K562 (cell line): ENCODE measurements around the gene NUDT6. TPM values are rescaled to one million over a fixed set of nuclear protein-coding genes. Genes with fewer than 3 reads are reported as not detected.

Source experiments
- ADNP ChIP-seq: fragments of 200-800 bp; sonication (Bioruptor generic); IDR thresholded peaks from 2 replicates; pipeline ENCODE4 v1.6.1; 2016; ENCODE audit warnings: missing genetic modification characterization, missing compliant biosample characterization
- CTCF ChIP-seq, 3 experiments: IDR thresholded peaks in 2 of 3; conservative IDR thresholded peaks in 1 of 3; 2 replicates each; pipeline ENCODE4 v1.5.1; 2011 to 2012; ENCODE audit warnings: low read length in 3 of 3, mild to moderate bottlenecking in 3 of 3, control low read depth in 2 of 3, improper control_type of control experiment in 1 of 3, inconsistent platforms in 1 of 3, low read depth in 1 of 3, mixed read lengths in 1 of 3, moderate library complexity in 1 of 3; ENCODE audit not compliant: insufficient read depth in 2 of 3
- DEAF1 ChIP-seq: fragments of 450-650 bp; formaldehyde crosslinking; IDR thresholded peaks from 2 replicates; pipeline ENCODE4 v1.4.0; 2020; ENCODE audit warnings: mild to moderate bottlenecking, moderate library complexity
- ELF2 ChIP-seq: fragments of 250-450 bp; sonication (Bioruptor Pico); IDR thresholded peaks from 2 replicates; pipeline ENCODE4 v1.5.0; 2021; ENCODE audit warnings: mild to moderate bottlenecking
- FOXK2 ChIP-seq, 2 experiments: fragments of 450-650 bp; IDR thresholded peaks in 1 of 2; conservative IDR thresholded peaks in 1 of 2; 2 replicates each; pipeline ENCODE4 v1.6.1; 2016; ENCODE audit warnings: low read depth in 2 of 2, mild to moderate bottlenecking in 1 of 2
- MAZ ChIP-seq, 2 experiments: fragments of 450-650 bp in 1 of 2; sonication (generic) in 1 of 2; formaldehyde crosslinking; IDR thresholded peaks in 1 of 2; conservative IDR thresholded peaks in 1 of 2; 2 replicates each; pipeline versions ENCODE4 v1.4.0 to v1.5.0; 2020; ENCODE audit warnings: mild to moderate bottlenecking in 1 of 2, missing genetic modification reagents in 1 of 2
- PATZ1 ChIP-seq: fragments of 250-450 bp; sonication (Bioruptor Pico); IDR thresholded peaks from 2 replicates; pipeline ENCODE4 v1.5.0; 2020; ENCODE audit warnings: mild to moderate bottlenecking, borderline replicate concordance
- TAF15 ChIP-seq: fragments of 200-400 bp; formaldehyde crosslinking; IDR thresholded peaks from 2 replicates; pipeline ENCODE4 v1.6.1; 2017; ENCODE audit warnings: mild to moderate bottlenecking, low read depth, low read length, moderate library complexity
- THRA ChIP-seq: fragments of 450-650 bp; IDR thresholded peaks from 2 replicates; pipeline ENCODE4 v1.6.1; 2017; ENCODE audit warnings: mild to moderate bottlenecking, moderate library complexity
- ZBTB7A ChIP-seq: IDR thresholded peaks from 2 replicates; pipeline ENCODE4 v1.6.1; 2011; ENCODE audit warnings: low read depth, mild to moderate bottlenecking, low read length, moderate library complexity, borderline replicate concordance; ENCODE audit not compliant: control insufficient read depth
- ZFP30 ChIP-seq: fragments of 250-450 bp; sonication (Bioruptor Pico); IDR thresholded peaks from 2 replicates; pipeline ENCODE4 v1.8.0; 2022; ENCODE audit warnings: moderate library complexity, mild to moderate bottlenecking, inconsistent platforms, borderline replicate concordance
- ZNF23 ChIP-seq: fragments of 250-450 bp; sonication (Bioruptor Pico); IDR thresholded peaks from 2 replicates; pipeline ENCODE4 v1.4.0; 2020; ENCODE audit warnings: mild to moderate bottlenecking
- ZNF592 ChIP-seq: fragments of 450-650 bp; IDR thresholded peaks from 2 replicates; pipeline ENCODE4 v1.6.1; 2017; ENCODE audit warnings: antibody characterized with exemption, mild to moderate bottlenecking
- polyA plus RNA-seq, 8 experiments: library from polyadenylated mRNA; depleted of rRNA in 4 of 8; stranded (reverse) in 5 of 8; unstranded in 3 of 8; fragments of >200 nt; fragmentation: Nextera tagmentation in 2 of 8; fragmentation: Illumina TruSeq in 1 of 8; extraction: Ambion mirVana in 2 of 8; extraction: Trizol in 1 of 8; gene quantifications; 2 replicates each; pipeline versions ENCODE4 v1.2.1 to v1.2.3, GENCODE V29; 2011 to 2014; ENCODE audit warnings: inconsistent platforms in 1 of 8, missing spikeins in 1 of 8
- total RNA-seq, 7 experiments: library from RNA; depleted of rRNA in 6 of 7; stranded (reverse); fragments of >200 nt in 6 of 7; fragmentation: Illumina TruSeq in 2 of 7; extraction: Trizol in 2 of 7; gene quantifications; 2 replicates each; pipeline versions ENCODE4 v1.2.1 to v1.2.3, GENCODE V29; 2011 to 2021; ENCODE audit warnings: low replicate concordance in 1 of 7

Gene NUDT6
- total and polyA plus RNA-seq, 9 of the 15 experiments (the other 6 are each of a cell fraction or from before 2014, with no cell fraction given) = 9.4 to 18.1 (median 13.4) TPM

GRCh38 chr4:122914292-122914904 lies 8.0 kb downstream of the NUDT6 start (continued):
- TF ChIP-seq ZNF23 = no peak
- no peak for TF ChIP-seq ZBTB7A
- TF ChIP-seq CTCF (IDR thresholded peaks at IDR 0.05 in 2 of 3, conservative IDR thresholded peaks at IDR 0.05 in 1 of 3; ENCODE audit: insufficient read depth in 2 of 3, low read depth in 1 of 3, low read length in 3 of 3) = peak; percentile 32 to 65 (median 33); a peak in 3 of 6 replicates
- TF ChIP-seq FOXK2 (conservative IDR thresholded peaks at IDR 0.05 in 1 of 2, IDR thresholded peaks at IDR 0.05 in 1 of 2; ENCODE audit: low read depth in 2 of 2) = peak; percentile 60 to 72
- TF ChIP-seq PATZ1 (CRISPR knock-in tag) = no peak
- 0 out of 2 replicates have a peak, but pooled peaks have one; percentile 41 for TF ChIP-seq DEAF1 (CRISPR knock-in tag)
- TF ChIP-seq ADNP = no peak
- TF ChIP-seq ZFP30 = no peak
- TF ChIP-seq THRA = no peak
- TF ChIP-seq MAZ (CRISPR knock-in tag; conservative IDR thresholded peaks at IDR 0.05 in 1 of 2, IDR thresholded peaks at IDR 0.05 in 1 of 2) = peak in 1 of 2 experiments; percentile 27; a peak in 1 of 4 replicates
- no peak for TF ChIP-seq ELF2 (CRISPR knock-in tag)
- peak; percentile 36; the same call in 1 of the 2 replicates for TF ChIP-seq ZNF592
- TF ChIP-seq TAF15 = no peak
